Neural progenitor cell (in vitro differentiated cells): Measurements from ENCODE around the gene MEF2D. TPM values are rescaled to one million over a fixed set of nuclear protein-coding genes. Genes with fewer than 3 reads are reported as not detected.

ENCODE experiments used
- DNase-seq: peaks from one replicate; pipeline ENCODE4 v3.0.0-alpha.2; 2016; ENCODE audit warnings: low spot score
- H2AFZ ChIP-seq: fragments of 200-600 bp; sonication (generic); replicated peaks from 2 replicates; pipeline ENCODE4 v1.6.1; 2016; ENCODE audit warnings: antibody characterized with exemption
- H3F3A ChIP-seq: fragments of 200-600 bp; sonication (generic); 2 replicates; pipeline ENCODE4 v1.6.1; 2016; ENCODE audit warnings: antibody characterized with exemption, low read depth
- H3K27ac ChIP-seq: fragments of 200-600 bp; sonication (generic); 2 replicates; pipeline ENCODE4 v1.5.1; 2016; ENCODE audit warnings: mild to moderate bottlenecking
- H3K27me3 ChIP-seq: fragments of 200-600 bp; sonication (generic); 2 replicates; pipeline ENCODE4 v1.6.1; 2016; ENCODE audit warnings: mild to moderate bottlenecking, moderate library complexity
- H3K36me3 ChIP-seq: fragments of 200-600 bp; sonication (generic); 2 replicates; pipeline ENCODE4 v1.5.1; 2016
- H3K4me1 ChIP-seq: fragments of 200-600 bp; sonication (generic); 2 replicates; pipeline ENCODE4 v1.6.1; 2016; ENCODE audit warnings: mixed run types
- H3K4me2 ChIP-seq: fragments of 200-600 bp; sonication (generic); 2 replicates; pipeline ENCODE4 v1.6.1; 2016
- H3K4me3 ChIP-seq: fragments of 200-600 bp; sonication (generic); 2 replicates; pipeline ENCODE4 v1.5.1; 2016
- H3K79me2 ChIP-seq: fragments of 200-600 bp; sonication (generic); 2 replicates; pipeline ENCODE4 v1.6.1; 2016; ENCODE audit warnings: low read depth
- H3K9ac ChIP-seq: fragments of 200-600 bp; sonication (generic); 2 replicates; pipeline ENCODE4 v1.6.1; 2016
- H3K9me3 ChIP-seq: fragments of 200-600 bp; sonication (generic); 2 replicates; pipeline ENCODE4 v1.5.1; 2016; ENCODE audit warnings: low read depth
- H4K20me1 ChIP-seq: fragments of 200-600 bp; sonication (generic); 2 replicates; pipeline ENCODE4 v1.6.1; 2016; ENCODE audit warnings: low read depth
- H3K27ac Mint-ChIP-seq: 3 replicates; pipeline ENCODE4 v1.8.0; 2021; ENCODE audit warnings: mixed read lengths
- H3K27me3 Mint-ChIP-seq: 2 replicates; pipeline ENCODE4 v1.8.0; 2022; ENCODE audit warnings: low read depth, mild to moderate bottlenecking, inconsistent platforms, moderate library complexity, mixed read lengths; ENCODE audit not compliant: insufficient read depth
- H3K36me3 Mint-ChIP-seq: 3 replicates; pipeline ENCODE4 v1.8.0; 2021; ENCODE audit warnings: mixed read lengths
- H3K4me1 Mint-ChIP-seq: 3 replicates; pipeline ENCODE4 v1.8.0; 2021; ENCODE audit warnings: mixed read lengths
- H3K4me3 Mint-ChIP-seq: 3 replicates; pipeline ENCODE4 v1.8.0; 2021; ENCODE audit warnings: mild to moderate bottlenecking, moderate library complexity, mixed read lengths
- H3K9me3 Mint-ChIP-seq: 3 replicates; pipeline ENCODE4 v1.8.0; 2020; ENCODE audit warnings: mixed read lengths
- CTCF ChIP-seq: fragments of 200-600 bp; sonication (generic); IDR thresholded peaks from 2 replicates; pipeline ENCODE4 v1.5.1; 2017; ENCODE audit warnings: antibody characterized with exemption, mild to moderate bottlenecking
- EZH2 ChIP-seq: fragments of 200-600 bp; sonication (generic); IDR thresholded peaks from 2 replicates; pipeline ENCODE4 v1.6.1; 2017; ENCODE audit warnings: antibody characterized with exemption, mild to moderate bottlenecking, moderate library complexity
- EZH2phosphoT487 ChIP-seq: fragments of 200-600 bp; sonication (generic); IDR thresholded peaks from 2 replicates; pipeline ENCODE4 v1.6.1; 2017; ENCODE audit warnings: antibody characterized with exemption
- total RNA-seq: library from RNA; depleted of rRNA; stranded (reverse); fragments of >200 nt; gene quantifications from 2 replicates; pipeline ENCODE4 v1.2.3, GENCODE V29; 2015; ENCODE audit warnings: low replicate concordance

MEF2D gene
- total RNA-seq, 1 donor from 2014 or later: 1.8 TPM

GRCh38 chr1:156496211-156496761 is 4.3 kb downstream of the MEF2D start:
- H3K4me3 ChIP-seq: no peak overlapping the region
- H3K27ac Mint-ChIP-seq: no peak overlapping the region
- H3K9me3 Mint-ChIP-seq: no peaks in the 10 kb centered on the region
- peak overlapping the region; percentile 48 for H3K4me3 Mint-ChIP-seq
- H3F3A ChIP-seq: peaks cover 27% of the 10 kb centered on the region
- TF ChIP-seq CTCF: no peak
- TF ChIP-seq EZH2: no peak
- TF ChIP-seq EZH2phosphoT487: no peak
- no peak overlapping the region for H2AFZ ChIP-seq
- peaks cover 82% of the 10 kb centered on the region for H4K20me1 ChIP-seq
- H3K36me3 Mint-ChIP-seq: peaks cover 6% of the 10 kb centered on the region
- no peak overlapping the region for H3K27ac ChIP-seq
- peak overlapping the region; percentile 0 for H3K4me2 ChIP-seq
- peaks cover 40% of the 10 kb centered on the region for H3K79me2 ChIP-seq
- peaks cover 38% of the 10 kb centered on the region for H3K4me1 ChIP-seq
- H3K27me3 ChIP-seq: no peaks in the 10 kb centered on the region
- no peaks in the 10 kb centered on the region for H3K36me3 ChIP-seq
- H3K4me1 Mint-ChIP-seq: peaks cover 61% of the 10 kb centered on the region
- DNase-seq: no peak
- no peaks in the 10 kb centered on the region for H3K9me3 ChIP-seq
- peaks cover 6% of the 10 kb centered on the region for H3K27me3 Mint-ChIP-seq
- H3K9ac ChIP-seq: no peak overlapping the region

DNA sequence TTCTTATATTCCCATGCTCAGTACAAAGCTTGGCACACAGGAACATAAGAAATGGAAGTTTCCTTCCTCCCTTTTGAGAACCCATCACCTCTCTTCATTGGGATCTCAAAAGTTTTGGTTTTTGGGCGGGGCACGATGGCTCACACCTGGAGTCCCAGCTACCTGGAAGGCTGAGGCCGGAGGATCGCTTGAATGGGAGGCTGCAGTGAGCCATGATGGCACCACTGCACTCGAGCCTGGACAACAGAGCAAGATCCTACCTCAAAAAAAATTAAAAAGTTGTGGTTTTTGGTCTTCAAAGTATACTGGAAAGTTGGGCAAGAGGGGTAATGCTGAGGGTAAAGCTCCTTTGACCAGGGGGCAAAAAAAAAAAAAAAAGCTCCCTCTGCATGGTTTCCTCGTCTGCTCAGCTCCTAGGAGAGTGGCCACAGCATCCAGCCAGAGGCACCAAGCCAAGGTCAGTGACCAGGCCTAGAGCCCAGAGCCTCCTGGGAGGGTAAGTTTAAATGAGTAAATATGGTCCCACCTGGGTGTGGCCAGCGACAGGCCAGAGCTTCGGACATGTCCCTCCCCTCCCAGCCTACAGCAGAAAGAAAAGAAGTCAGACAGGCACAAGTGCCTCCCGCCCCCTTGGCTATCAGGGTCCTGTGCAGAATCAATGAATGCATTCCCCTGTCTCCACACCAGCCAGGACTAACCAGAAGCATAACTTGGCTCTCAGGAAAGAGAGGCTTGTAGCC is 5.0 kb downstream of the MEF2D start:
- H3K4me3 Mint-ChIP-seq: no peak overlapping the region
- H3K4me3 ChIP-seq: no peak overlapping the region
- H3K27me3 Mint-ChIP-seq: peaks cover 6% of the 10 kb centered on the region
- H3K36me3 ChIP-seq: no peaks in the 10 kb centered on the region
- peaks cover 89% of the 10 kb centered on the region for H4K20me1 ChIP-seq
- peaks cover 40% of the 10 kb centered on the region for H3K79me2 ChIP-seq
- peak overlapping the region; percentile 57 for H3K27ac Mint-ChIP-seq
- no peaks in the 10 kb centered on the region for H3K9me3 ChIP-seq
- peaks cover 68% of the 10 kb centered on the region for H3K4me1 Mint-ChIP-seq
- H3K9ac ChIP-seq: no peak overlapping the region
- H3K4me2 ChIP-seq: no peak overlapping the region
- peaks cover 23% of the 10 kb centered on the region for H3F3A ChIP-seq
- TF ChIP-seq CTCF (no peak), EZH2phosphoT487 (no peak), EZH2 (no peak)
- no peaks in the 10 kb centered on the region for H3K27me3 ChIP-seq
- peaks cover 6% of the 10 kb centered on the region for H3K36me3 Mint-ChIP-seq
- no peak overlapping the region for H2AFZ ChIP-seq
- H3K9me3 Mint-ChIP-seq: no peaks in the 10 kb centered on the region
- DNase-seq: no peak
- no peak overlapping the region for H3K27ac ChIP-seq
- H3K4me1 ChIP-seq: peaks cover 44% of the 10 kb centered on the region

DNA sequence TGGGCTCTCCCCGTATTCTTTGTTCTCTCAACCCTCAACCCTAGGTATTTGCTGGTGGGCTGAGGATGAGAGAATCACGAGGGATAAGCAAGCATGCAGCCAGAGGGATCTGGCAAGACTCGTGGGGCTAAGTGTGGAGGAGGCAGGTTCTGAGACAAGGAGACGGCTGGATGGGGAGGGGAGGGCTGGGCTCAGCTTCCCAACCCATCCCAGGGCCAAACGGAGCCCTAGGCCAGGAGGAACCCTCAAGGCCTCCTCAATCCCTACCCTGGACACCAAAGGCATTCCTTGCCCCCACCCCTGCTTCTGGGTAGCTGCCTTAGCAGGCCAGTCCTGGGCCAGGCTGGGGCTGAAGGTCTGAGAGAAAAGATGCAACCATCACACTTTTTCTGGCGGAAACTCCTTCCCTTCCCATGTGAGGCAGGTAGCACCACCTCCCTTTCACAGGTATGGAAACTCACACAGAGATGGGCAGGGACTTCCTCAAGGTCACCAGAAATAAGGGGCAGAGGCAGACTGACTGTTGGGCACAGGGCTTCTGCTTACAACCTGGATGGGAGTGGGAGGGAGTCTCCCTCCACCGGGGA is 6.2 kb downstream of the MEF2D start:
- peaks cover 78% of the 10 kb centered on the region for H3K4me1 Mint-ChIP-seq
- H3K79me2 ChIP-seq: peaks cover 39% of the 10 kb centered on the region
- H3K4me2 ChIP-seq: no peak overlapping the region

More for the DNA sequence above, 6.2 kb downstream of the MEF2D start:
- H3K27me3 ChIP-seq: no peaks in the 10 kb centered on the region
- DNase-seq: no peak
- H3F3A ChIP-seq: peaks cover 20% of the 10 kb centered on the region
- H2AFZ ChIP-seq: no peak overlapping the region
- peaks cover 89% of the 10 kb centered on the region for H4K20me1 ChIP-seq
- peaks cover 6% of the 10 kb centered on the region for H3K36me3 Mint-ChIP-seq
- H3K27ac Mint-ChIP-seq: no peak overlapping the region
- H3K4me3 ChIP-seq: no peak overlapping the region
- H3K4me3 Mint-ChIP-seq: no peak overlapping the region
- TF ChIP-seq CTCF: no peak
- H3K9ac ChIP-seq: no peak overlapping the region
- no peaks in the 10 kb centered on the region for H3K9me3 ChIP-seq
- no peaks in the 10 kb centered on the region for H3K36me3 ChIP-seq
- H3K27ac ChIP-seq: no peak overlapping the region
- H3K27me3 Mint-ChIP-seq: peaks cover 6% of the 10 kb centered on the region
- H3K4me1 ChIP-seq: peaks cover 56% of the 10 kb centered on the region
- H3K9me3 Mint-ChIP-seq: no peaks in the 10 kb centered on the region
